Activated T-cell treated with anti-CD3 and anti-CD28 coated beads, Interleukin-2, amount 50 U/mL, for 48 hours (primary cell): ENCODE data around the gene CROCC2.

ENCODE experiments used
- DNase-seq, 2 experiments: peaks; one replicate each; pipeline ENCODE4 v3.0.0-alpha.2; 2020

The CROCC2 gene

GRCh38 chr2:241003369-241003768, 97.2 kb downstream of the CROCC2 start:
- DNase-seq, result peak in 1 of 2 experiments; percentile 14

- DNase-seq, result peak in 1 of 2 experiments; percentile 11
Measured at GRCh38 chr2:241003830-241004564, 97.9 kb downstream of the CROCC2 start.

GRCh38 chr2:241005569-241005968, 99.4 kb downstream of the CROCC2 start:
- no peak for DNase-seq

GRCh38 chr2:241006412-241006811, 100.3 kb downstream of the CROCC2 start:
- no peak for DNase-seq

GRCh38 chr2:241007111-241007510, 101.0 kb downstream of the CROCC2 start:
- no peak for DNase-seq

- peak; percentile 12 to 17 for DNase-seq
Measured at GRCh38 chr2:241007880-241008710, 102.0 kb downstream of the CROCC2 start.

- peak; percentile 16 to 17 for DNase-seq
Measured at GRCh38 chr2:241008711-241009121, 102.6 kb downstream of the CROCC2 start.

GRCh38 chr2:241009191-241009590, 103.1 kb downstream of the CROCC2 start:
- peak in 1 of 2 experiments; percentile 18 for DNase-seq

- peak; percentile 69 to 72 for DNase-seq
Measured at GRCh38 chr2:241009601-241010530, 103.7 kb downstream of the CROCC2 start.

- peak in 1 of 2 experiments; percentile 28 for DNase-seq
Measured at GRCh38 chr2:241010531-241011295, 104.6 kb downstream of the CROCC2 start.

- DNase-seq, result peak in 1 of 2 experiments; percentile 25
Measured at GRCh38 chr2:241011296-241011600, 105.1 kb downstream of the CROCC2 start.

GRCh38 chr2:241011751-241012510, 105.8 kb downstream of the CROCC2 start:
- DNase-seq, result peak; percentile 23 to 28

- peak; percentile 7 to 10 for DNase-seq
Measured at GRCh38 chr2:241014224-241014623, 108.1 kb downstream of the CROCC2 start.

- DNase-seq, result peak in 1 of 2 experiments; percentile 7
Measured at GRCh38 chr2:241014764-241015163, 108.6 kb downstream of the CROCC2 start.

GRCh38 chr2:241015439-241015838, 109.3 kb downstream of the CROCC2 start:
- peak in 1 of 2 experiments; percentile 11 for DNase-seq

GRCh38 chr2:241017228-241017940, 111.2 kb downstream of the CROCC2 start:
- peak in 1 of 2 experiments; percentile 5 for DNase-seq

GRCh38 chr2:241018051-241018891, 112.1 kb downstream of the CROCC2 start:
- DNase-seq, result peak; percentile 33 to 46

GRCh38 chr2:241019441-241020139, 113.5 kb downstream of the CROCC2 start:
- no peak for DNase-seq

GRCh38 chr2:241020201-241020600, 114.1 kb downstream of the CROCC2 start:
- no peak for DNase-seq
